Trophoblast cell (in vitro differentiated cells and primary cell): ENCODE measurements around the gene LRFN2.

Source experiments
- DNase-seq, 2 donors: peaks; one replicate each; pipeline ENCODE4 v3.0.0-alpha.2; 2016
- H2AFZ ChIP-seq: 2 replicates; pipeline ENCODE4 v1.6.1; 2013; ENCODE audit warnings: low read length, moderate library complexity, mild to moderate bottlenecking; ENCODE audit not compliant: insufficient read depth, poor library complexity
- H2AK5ac ChIP-seq: 2 replicates; pipeline ENCODE4 v1.6.1; 2013; ENCODE audit warnings: mild to moderate bottlenecking, low read length
- H2BK120ac ChIP-seq: 2 replicates; pipeline ENCODE4 v1.6.1; 2013; ENCODE audit warnings: low read length, mild to moderate bottlenecking, moderate library complexity; ENCODE audit not compliant: insufficient read depth, poor library complexity
- H2BK12ac ChIP-seq: 2 replicates; pipeline ENCODE4 v1.6.1; 2013; ENCODE audit warnings: mild to moderate bottlenecking, low read length, moderate library complexity
- H2BK5ac ChIP-seq: 2 replicates; pipeline ENCODE4 v1.6.1; 2013; ENCODE audit warnings: low read length, low read depth, moderate library complexity, mild to moderate bottlenecking; ENCODE audit not compliant: poor library complexity
- H3K14ac ChIP-seq: 2 replicates; pipeline ENCODE4 v1.6.1; 2013; ENCODE audit warnings: mild to moderate bottlenecking, low read length
- H3K18ac ChIP-seq: 2 replicates; pipeline ENCODE4 v1.6.1; 2013; ENCODE audit warnings: mild to moderate bottlenecking, low read length
- H3K23ac ChIP-seq: 2 replicates; pipeline ENCODE4 v1.6.1; 2013; ENCODE audit warnings: low read length
- H3K27ac ChIP-seq: 2 replicates; pipeline ENCODE4 v1.5.1; 2013; ENCODE audit warnings: low read depth, mild to moderate bottlenecking, inconsistent platforms, low read length, moderate library complexity
- H3K27me3 ChIP-seq: 2 replicates; pipeline ENCODE4 v1.6.1; 2013; ENCODE audit warnings: inconsistent platforms, mild to moderate bottlenecking, low read length, moderate library complexity; ENCODE audit not compliant: insufficient read depth
- H3K36me3 ChIP-seq, 2 experiments: 1 replicate in 1 of 2; 2 replicates in 1 of 2; pipeline ENCODE4 v1.6.1; 2013; ENCODE audit warnings: low read length in 2 of 2, mild to moderate bottlenecking in 2 of 2, moderate library complexity in 1 of 2; ENCODE audit not compliant: insufficient read depth in 2 of 2, control insufficient read depth in 1 of 2
- H3K4ac ChIP-seq: 2 replicates; pipeline ENCODE4 v1.6.1; 2013; ENCODE audit warnings: low read depth, mild to moderate bottlenecking, low read length, moderate library complexity
- H3K4me1 ChIP-seq, 2 experiments: 1 replicate in 1 of 2; 2 replicates in 1 of 2; pipeline ENCODE4 v1.6.1; 2013; ENCODE audit warnings: low read length in 2 of 2, mild to moderate bottlenecking in 2 of 2, moderate library complexity in 1 of 2; ENCODE audit not compliant: insufficient read depth in 2 of 2, control insufficient read depth in 1 of 2
- H3K4me2 ChIP-seq: 2 replicates; pipeline ENCODE4 v1.6.1; 2013; ENCODE audit warnings: inconsistent platforms, mild to moderate bottlenecking, low read length, moderate library complexity
- H3K4me3 ChIP-seq: 2 replicates; pipeline ENCODE4 v1.5.1; 2013; ENCODE audit warnings: mild to moderate bottlenecking, low read depth, low read length, inconsistent platforms
- H3K79me1 ChIP-seq: one replicate; pipeline ENCODE4 v1.6.1; 2013; ENCODE audit warnings: low read length
- H3K79me2 ChIP-seq: 2 replicates; pipeline ENCODE4 v1.6.1; 2013; ENCODE audit warnings: low read length, mild to moderate bottlenecking; ENCODE audit not compliant: control insufficient read depth, insufficient read depth, poor library complexity
- H3K9ac ChIP-seq: 2 replicates; pipeline ENCODE4 v1.6.1; 2013; ENCODE audit warnings: mild to moderate bottlenecking, low read length
- H3K9me3 ChIP-seq: 2 replicates; pipeline ENCODE4 v1.6.1; 2013; ENCODE audit warnings: low read depth, mild to moderate bottlenecking, control low read depth, inconsistent platforms, low read length; ENCODE audit not compliant: insufficient read depth
- H4K12ac ChIP-seq: 2 replicates; pipeline ENCODE4 v1.6.1; 2013; ENCODE audit warnings: low read depth, mild to moderate bottlenecking, low read length, moderate library complexity
- H4K8ac ChIP-seq: 2 replicates; pipeline ENCODE4 v1.6.1; 2013; ENCODE audit warnings: low read depth, mild to moderate bottlenecking, low read length, moderate library complexity
- H4K91ac ChIP-seq: one replicate; pipeline ENCODE4 v1.6.1; 2013; ENCODE audit warnings: low read depth, mild to moderate bottlenecking, low read length, moderate library complexity
- WGBS: extraction: QIAGEN DNeasy Blood & Tissue Kit; methylation state at CpG from one replicate; pipeline ENCODE4 v1.1.7; 2013; ENCODE audit warnings: missing lambda C conversion rate; ENCODE audit not compliant: insufficient read length, insufficient coverage; ENCODE audit errors: extremely low coverage; 5-methylcytosine and 5-hydroxymethylcytosine counted together

LRFN2 gene

DNA sequence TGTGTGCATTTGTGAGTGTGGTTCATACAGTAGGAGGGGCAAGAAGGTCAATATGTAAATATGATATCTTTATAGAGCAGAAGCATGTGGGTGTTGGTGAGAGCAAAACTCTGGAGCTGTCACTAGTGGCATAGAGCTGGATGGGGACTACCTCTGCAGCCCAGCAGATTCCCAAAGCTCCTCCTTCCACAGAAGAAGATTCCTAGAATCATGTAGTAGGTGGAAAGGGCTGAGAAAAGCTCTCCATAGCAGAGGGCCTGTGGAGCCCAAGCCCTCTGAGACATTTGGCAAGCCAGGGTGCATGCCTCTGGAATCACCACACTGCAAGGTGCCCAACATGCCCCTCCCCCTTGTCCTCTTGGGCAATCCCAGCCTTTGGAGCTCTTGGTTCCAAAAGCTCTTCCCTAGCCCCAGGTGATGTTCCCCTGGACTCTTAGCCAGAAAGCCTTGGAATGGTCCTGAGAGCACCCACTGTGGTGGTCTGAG, 233.2 kb downstream of the LRFN2 start:
- Histone ChIP-seq H3K9ac (no peak overlapping the region), H3K79me1 (no peaks in the 10 kb centered on the region), H3K4me3 (no peak overlapping the region), H4K91ac (no peak overlapping the region), H3K4ac (no peak overlapping the region), H3K4me1 (peaks cover 0 to 14% of the 10 kb centered on the region in 2 experiments), H3K79me2 (no peaks in the 10 kb centered on the region), H4K12ac (no peak overlapping the region), H3K36me3 (no peaks in the 10 kb centered on the region), H2BK120ac (no peak overlapping the region), H3K27ac (no peak overlapping the region), H3K9me3 (peaks cover 2% of the 10 kb centered on the region), H3K23ac (no peak overlapping the region), H3K14ac (no peak overlapping the region), H3K18ac (no peak overlapping the region), H3K4me2 (no peak overlapping the region), H2BK5ac (no peak overlapping the region), H4K8ac (no peak overlapping the region), H2BK12ac (no peak overlapping the region), H2AK5ac (no peak overlapping the region), H3K27me3 (no peaks in the 10 kb centered on the region), H2AFZ (no peak overlapping the region)
- no peak for DNase-seq

DNA sequence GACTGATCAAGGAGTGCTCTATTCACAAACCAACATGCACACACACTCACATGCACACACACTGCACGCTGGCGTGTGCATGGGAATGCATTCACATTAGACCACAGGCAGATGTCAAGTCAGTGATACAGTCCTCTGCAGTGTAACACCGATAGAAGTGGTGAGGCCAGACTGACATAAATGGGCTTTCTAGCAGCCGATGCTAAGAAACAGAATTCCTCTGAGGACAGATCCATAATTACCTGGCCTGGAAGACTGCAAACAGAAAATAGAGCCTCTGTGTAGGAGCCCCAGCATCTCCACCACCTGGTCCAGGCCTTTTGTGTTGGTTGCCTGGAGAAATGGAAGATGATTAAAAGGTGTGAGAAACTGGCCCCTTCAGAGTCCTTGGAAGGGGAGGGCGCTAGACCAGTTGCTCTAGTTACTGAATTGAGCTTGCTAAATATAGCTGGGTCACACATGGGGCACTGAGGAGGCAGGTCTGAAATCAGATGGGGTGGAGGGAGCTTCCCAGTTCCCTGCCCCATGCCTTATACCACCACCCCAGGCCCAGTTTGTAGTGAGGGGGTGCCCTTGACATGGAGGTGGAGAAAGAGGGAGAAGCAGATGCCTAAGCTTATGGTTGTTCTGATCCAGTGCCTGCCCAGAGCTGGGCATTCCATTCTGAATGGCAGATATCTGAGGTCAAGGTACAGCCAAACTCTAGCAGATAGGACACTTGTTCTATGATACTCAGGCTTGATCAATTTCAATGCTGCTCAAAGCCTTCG, 233.8 kb downstream of the LRFN2 start:
- no peak overlapping the region for H4K12ac ChIP-seq
- H3K14ac ChIP-seq = no peak overlapping the region
- H3K4ac ChIP-seq = no peak overlapping the region
- no peak overlapping the region for H2AK5ac ChIP-seq
- peak overlapping the region; percentile 15 for H3K4me2 ChIP-seq
- H3K79me1 ChIP-seq = peaks cover 4% of the 10 kb centered on the region
- no peaks in the 10 kb centered on the region for H3K27me3 ChIP-seq
- H3K79me2 ChIP-seq = no peaks in the 10 kb centered on the region
- H3K9me3 ChIP-seq = peaks cover 2% of the 10 kb centered on the region
- H3K36me3 ChIP-seq = no peaks in the 10 kb centered on the region
- H2AFZ ChIP-seq = no peak overlapping the region
- H3K4me3 ChIP-seq = no peak overlapping the region
- no peak for DNase-seq
- no peak overlapping the region for H4K8ac ChIP-seq
- H2BK12ac ChIP-seq = no peak overlapping the region
- no CpG with 5 or more reads among the region's 6 CpGs for WGBS
- H2BK5ac ChIP-seq = no peak overlapping the region
- H3K18ac ChIP-seq = no peak overlapping the region
- H3K4me1 ChIP-seq = peaks cover 0 to 16% of the 10 kb centered on the region in 2 experiments
- H4K91ac ChIP-seq = no peak overlapping the region
- H3K23ac ChIP-seq = no peak overlapping the region
- no peak overlapping the region for H3K27ac ChIP-seq
- peak overlapping the region; percentile 24 for H3K9ac ChIP-seq
- H2BK120ac ChIP-seq = no peak overlapping the region

DNA sequence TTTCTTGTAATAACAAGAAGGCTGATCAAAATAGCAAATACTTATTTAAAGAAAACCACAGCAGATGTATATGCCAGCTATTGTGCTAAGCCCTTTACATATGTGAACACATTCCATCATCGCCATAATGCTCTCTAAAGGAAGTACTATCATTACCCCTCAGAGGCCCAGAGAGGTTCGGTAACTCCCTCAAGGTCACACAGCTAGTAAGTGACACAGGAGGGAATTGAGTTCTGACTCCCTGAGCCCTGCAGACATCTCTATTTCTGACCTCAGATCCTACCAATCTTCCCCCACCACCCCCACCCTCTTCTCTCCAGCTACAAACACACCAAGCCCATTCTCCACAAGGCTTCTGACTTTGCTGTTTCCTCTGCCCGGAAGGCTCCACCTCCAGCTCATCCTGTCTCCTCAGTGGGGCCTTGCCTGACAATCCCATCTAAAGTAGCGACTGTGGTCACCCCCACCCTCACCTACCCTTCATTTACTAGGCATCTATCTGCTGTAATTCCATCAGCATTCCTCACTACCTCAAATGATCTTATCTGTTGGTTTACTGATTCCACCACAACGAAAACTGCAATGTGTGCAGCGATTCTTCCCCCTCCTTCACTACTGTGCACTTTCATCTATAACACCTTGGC, 234.5 kb downstream of the LRFN2 start:
- Histone ChIP-seq H4K91ac (no peak overlapping the region), H2BK120ac (no peak overlapping the region), H3K4me3 (no peak overlapping the region), H3K4me2 (peak overlapping the region; percentile 15), H3K79me1 (peaks cover 4% of the 10 kb centered on the region), H2AFZ (no peak overlapping the region), H2BK5ac (no peak overlapping the region), H3K9me3 (peaks cover 2% of the 10 kb centered on the region), H4K8ac (no peak overlapping the region), H4K12ac (no peak overlapping the region), H3K9ac (no peak overlapping the region), H3K27ac (peak overlapping the region; percentile 25), H3K27me3 (no peaks in the 10 kb centered on the region), H3K14ac (no peak overlapping the region), H3K4ac (no peak overlapping the region), H3K79me2 (no peaks in the 10 kb centered on the region), H3K36me3 (no peaks in the 10 kb centered on the region), H3K23ac (no peak overlapping the region), H3K18ac (no peak overlapping the region), H2AK5ac (no peak overlapping the region), H3K4me1 (peaks cover 0 to 19% of the 10 kb centered on the region in 2 experiments), H2BK12ac (no peak overlapping the region)
- WGBS = no CpG with 5 or more reads among the region's 6 CpGs
- no peak for DNase-seq

DNA sequence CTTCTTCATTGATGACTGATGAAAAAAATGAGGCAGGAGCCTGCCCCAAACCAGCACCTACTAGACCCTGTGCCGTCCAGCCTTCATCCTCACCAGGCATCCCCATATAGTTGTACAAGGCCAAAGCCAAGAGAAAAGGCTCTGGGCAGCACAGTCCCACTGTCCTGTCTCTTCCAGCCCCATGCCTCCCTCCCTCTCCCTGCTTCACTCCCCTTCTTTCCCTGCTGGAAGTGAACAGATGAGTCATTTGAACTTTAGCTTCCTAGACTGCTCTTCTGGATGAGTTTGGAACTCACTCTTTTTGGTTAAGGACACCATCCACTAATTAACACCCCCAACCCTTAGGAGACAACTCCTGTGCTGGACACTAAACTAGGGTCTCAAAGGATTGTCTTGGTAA, 235.2 kb downstream of the LRFN2 start:
- Histone ChIP-seq H3K4ac (no peak overlapping the region), H3K36me3 (no peaks in the 10 kb centered on the region), H3K27ac (peak overlapping the region; percentile 2), H2AFZ (no peak overlapping the region), H3K4me2 (no peak overlapping the region), H3K9ac (no peak overlapping the region), H3K4me3 (no peak overlapping the region), H3K4me1 (peaks cover 2 to 22% of the 10 kb centered on the region in 2 experiments), H2BK12ac (no peak overlapping the region), H3K14ac (no peak overlapping the region), H4K91ac (no peak overlapping the region), H4K8ac (no peak overlapping the region), H3K23ac (no peak overlapping the region), H3K18ac (no peak overlapping the region), H3K9me3 (peaks cover 2% of the 10 kb centered on the region), H3K79me2 (no peaks in the 10 kb centered on the region), H4K12ac (no peak overlapping the region), H3K27me3 (no peaks in the 10 kb centered on the region), H2BK120ac (no peak overlapping the region), H2BK5ac (no peak overlapping the region), H3K79me1 (peaks cover 4% of the 10 kb centered on the region), H2AK5ac (no peak overlapping the region)
- no CpG with 5 or more reads among the region's 1 CpG for WGBS
- no peak for DNase-seq
